ENCODE data around the gene PTPRK.
"Not testable (repeated sequence)": the region's sequence is repeated elsewhere in the genome, so short reads cannot be mapped to it uniquely, and the experiment has no call there.

Gene PTPRK

DNA sequence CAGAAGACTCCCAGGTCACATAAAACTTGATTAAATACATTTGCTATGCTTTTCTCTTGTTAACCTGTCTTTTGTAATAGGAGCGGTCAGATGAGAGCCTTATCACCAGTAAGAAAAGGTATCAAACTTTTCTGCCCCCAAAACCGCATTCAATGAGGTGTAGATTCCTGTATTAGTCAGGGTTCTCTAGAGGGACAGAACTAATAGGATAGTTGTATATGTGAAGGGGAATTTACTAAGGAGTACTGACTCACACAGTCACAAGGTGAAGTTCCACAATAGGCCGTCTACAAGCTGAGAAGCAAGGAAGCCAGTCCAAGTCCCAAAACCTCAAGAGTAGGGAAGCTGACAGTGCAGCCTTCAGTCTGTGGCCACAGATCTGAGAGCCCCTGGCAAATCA is 32.7 kb downstream of the PTPRK start:
- peak; percentile 19 for DNase-seq

DNA sequence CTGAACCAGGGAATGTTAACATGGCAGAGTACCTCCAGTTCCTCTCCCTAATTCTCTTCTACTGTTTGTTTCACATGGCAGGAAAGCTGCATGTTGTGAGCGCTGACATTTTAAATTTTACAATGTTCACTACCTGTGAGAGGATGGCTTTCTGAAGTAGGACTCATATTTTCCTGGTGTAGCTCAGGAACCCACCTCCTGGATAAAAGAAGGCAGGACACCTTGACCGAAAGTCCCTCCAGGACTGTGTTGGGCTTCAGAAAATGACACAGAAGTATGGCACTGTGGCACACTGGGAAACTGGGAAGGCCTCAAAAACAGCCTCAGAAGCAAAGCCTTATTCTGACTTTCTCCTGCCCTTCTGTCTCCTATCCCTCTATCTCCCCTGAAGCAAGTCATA is 33.3 kb downstream of the PTPRK start:
- no peak for DNase-seq

DNA sequence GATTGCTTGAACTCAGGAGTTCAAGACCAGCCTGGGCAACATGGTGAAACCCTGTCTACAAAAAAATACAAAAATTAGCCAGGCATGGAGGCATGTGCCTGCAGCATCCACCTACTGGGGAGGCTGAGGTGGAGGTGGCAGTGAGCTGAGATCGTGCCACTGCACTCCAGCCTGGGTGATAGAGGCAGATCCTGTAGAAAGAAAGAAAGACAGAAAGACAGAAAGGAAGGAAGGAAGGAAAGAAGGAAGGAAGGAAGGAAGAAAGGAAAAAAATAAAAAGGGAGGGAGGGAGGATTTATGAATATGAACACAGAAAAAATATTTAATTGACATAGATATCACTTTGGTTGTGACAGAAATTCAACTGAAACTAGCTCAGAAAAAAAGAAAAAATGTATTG is 33.8 kb downstream of the PTPRK start:
- not testable (repeated sequence) for DNase-seq

DNA sequence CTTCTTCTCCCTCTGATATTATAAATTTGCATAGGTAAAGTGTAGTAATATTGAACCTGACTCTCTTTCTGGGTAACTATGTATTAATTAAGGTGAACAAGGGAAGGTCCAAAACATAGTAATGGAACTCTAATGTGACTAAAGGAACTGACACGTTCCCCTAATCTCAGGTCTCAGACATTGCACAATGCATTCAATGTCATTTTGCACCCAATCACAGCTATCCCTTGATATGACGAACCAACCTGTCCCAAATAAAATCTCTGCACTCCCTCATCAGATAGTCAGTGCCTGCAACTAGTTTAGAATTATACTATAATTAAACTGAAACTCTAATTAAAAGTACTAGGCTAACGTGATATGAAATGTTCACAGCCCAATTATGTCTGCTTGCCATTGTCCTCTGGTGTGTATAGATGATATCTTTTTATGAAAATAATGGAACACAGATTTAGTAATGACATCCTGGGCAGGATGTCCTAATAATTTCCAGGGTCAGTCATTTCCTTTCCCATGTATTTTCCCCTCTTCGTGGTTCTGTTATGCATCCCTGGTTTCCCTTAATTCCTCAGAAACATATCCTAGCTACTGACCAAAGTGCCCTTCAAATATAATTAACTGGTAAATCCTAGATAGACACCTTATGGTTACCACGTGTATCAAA is 36.8 kb downstream of the PTPRK start:
- no peak for DNase-seq

DNA sequence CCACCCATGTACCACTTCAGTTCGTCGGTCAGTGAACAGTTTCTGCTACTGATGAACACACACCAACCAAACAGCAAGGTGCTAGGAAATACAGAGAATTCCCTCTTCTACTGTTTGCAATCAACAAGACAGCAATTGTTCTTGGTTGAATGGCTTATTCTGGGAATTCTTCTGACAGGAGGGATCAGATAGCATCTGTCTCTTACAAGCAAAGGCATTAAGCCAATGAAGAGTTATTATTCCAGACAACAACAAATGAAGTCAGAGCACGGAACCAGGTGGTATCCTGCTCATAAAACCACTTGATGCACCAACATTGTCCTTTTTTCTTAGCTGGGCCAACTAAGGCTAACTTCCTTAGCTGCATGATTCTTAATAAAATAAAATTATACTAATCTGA is 37.8 kb downstream of the PTPRK start:
- no peak for DNase-seq

DNA sequence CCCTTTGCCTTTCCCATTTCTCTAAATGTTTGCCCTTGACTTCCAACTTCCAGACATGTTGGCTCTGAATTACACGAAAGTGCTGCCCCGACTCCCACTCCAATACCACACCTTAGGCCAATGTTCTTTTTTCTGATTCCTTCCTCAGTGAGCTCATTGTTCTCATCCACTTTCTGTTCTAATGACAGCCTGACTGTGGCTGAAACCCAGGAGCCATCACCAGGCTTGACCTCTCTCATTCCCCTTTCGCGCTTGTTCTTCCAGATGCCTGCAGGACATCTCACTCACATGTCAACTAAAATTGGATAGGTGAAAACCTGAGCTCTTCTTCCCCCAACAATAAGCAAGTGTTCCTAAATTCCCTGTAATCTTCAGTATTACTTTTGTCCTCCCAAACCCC is 40.4 kb downstream of the PTPRK start:
- DNase-seq = no peak

DNA sequence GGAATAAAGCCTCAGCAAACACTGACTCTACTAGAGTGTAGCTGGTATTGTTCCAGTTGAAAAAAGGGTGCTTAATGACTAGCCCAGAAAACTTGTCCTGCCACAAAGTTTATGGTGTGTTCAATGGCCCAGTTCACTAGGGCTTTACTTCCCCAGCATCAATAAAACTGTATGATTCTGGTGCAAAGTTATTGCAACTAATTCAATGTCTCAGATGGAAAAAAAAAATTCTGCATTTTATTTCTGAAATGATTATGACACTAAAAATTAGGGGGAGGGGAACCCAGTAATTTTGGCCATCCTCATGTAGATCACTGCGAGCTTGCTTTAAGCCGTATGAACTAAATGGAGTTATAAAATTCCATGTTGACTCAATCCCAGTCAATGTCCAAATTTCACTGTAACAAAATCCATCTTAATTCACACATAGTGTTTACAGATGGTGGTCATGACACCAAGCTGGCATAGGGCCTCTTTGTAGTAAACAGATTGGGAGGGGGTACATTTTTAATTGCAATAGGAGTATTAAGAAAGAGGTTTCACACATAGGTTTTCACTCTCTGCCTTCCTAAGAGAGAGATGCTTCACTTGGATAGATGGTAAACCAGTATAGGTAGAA is 41.2 kb downstream of the PTPRK start:
- no peak for DNase-seq

DNA sequence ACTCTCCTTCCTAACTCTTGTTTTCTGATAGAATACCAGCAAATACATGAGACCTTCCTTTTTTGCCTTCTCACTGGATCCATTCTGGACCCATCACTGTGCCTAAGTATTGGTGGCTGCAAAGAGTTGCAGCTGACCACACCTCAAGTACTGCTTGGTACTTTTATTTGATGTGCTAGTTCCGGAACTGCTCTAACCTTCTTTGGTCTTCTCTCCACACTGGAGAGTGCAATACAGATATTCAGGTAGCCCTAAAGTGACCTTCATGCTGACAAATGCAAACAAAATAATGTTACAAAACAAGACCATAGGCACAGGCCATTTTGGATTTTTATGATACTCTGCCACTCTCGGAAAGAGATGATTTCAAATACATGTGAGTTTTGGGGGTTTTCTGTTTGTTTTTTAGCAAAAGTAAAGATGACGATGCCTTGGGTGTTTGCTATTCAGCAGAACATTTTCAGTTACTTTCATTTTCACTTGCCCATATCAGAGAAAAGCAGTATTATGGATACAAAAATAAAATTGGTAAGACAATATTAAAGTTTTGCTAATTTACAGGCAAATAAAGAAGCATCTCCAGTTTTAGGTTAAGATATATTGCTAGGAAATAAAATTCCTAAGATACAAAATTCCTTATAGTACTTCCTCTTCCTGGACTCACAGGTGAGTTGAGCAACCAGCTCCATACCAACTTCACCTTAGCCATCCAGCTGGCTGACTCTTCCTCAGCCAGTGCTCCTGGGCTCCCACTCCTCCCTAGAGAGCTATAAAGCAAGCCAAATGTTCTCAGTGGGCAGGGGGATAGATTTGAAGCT is 42.0 kb downstream of the PTPRK start:
- no peak for DNase-seq

DNA sequence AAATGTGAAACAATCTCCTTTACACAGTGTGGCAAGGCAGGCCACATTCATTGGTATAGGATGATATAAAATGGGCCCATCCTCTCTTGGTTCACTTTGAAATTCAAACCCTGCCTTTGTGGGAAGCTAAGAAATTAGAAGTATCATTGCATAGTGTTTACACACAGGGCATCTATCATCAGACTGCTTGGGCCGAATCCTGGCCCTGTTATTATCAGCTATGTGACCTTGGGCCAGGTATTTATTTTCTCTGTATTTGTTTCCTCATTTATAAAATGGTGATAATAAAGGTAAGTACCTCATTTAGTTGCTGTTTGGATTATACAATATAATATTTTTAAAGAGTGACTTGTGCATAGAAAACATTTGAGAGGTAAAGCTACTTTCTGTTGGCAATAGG is 45.5 kb downstream of the PTPRK start:
- no peak for DNase-seq

DNA sequence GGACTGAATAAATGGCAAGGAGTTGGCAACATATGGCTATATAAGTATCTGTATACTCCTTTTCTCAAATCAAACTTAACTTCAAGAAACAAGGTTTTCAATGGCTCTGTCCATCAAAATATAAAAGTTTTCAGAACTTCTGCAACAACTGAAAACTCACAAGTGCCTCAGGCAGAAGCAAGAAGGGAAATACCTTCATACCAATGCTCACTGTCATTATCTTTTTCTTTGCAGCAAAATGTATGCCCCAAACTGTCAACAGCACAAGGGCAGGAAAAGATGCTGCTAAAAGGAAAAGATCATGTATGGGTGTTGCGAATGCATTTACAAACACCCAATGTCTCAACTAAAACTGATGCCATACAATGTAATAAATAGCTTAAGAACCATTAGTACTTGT is 45.9 kb downstream of the PTPRK start:
- DNase-seq = no peak

DNA sequence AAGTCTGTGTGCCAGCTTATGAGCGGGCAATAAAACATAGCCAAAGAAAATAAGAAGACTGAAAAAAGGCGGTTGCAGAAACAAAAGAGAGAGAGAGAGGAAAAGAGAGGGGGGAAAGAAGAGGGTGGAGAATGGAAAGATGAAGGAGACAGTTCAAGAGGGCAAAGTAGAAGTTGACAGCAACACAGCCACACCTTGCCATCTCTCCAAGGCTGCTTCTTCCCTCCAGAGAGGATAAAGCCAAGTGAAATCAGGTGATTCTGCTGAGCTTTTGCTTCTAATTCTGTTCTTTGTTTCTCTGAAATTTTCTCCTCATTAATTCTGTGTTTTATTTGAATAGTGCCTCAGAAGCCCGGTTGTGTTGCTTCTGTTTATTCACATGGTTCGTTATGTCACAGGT is 48.5 kb downstream of the PTPRK start:
- DNase-seq = no peak

DNA sequence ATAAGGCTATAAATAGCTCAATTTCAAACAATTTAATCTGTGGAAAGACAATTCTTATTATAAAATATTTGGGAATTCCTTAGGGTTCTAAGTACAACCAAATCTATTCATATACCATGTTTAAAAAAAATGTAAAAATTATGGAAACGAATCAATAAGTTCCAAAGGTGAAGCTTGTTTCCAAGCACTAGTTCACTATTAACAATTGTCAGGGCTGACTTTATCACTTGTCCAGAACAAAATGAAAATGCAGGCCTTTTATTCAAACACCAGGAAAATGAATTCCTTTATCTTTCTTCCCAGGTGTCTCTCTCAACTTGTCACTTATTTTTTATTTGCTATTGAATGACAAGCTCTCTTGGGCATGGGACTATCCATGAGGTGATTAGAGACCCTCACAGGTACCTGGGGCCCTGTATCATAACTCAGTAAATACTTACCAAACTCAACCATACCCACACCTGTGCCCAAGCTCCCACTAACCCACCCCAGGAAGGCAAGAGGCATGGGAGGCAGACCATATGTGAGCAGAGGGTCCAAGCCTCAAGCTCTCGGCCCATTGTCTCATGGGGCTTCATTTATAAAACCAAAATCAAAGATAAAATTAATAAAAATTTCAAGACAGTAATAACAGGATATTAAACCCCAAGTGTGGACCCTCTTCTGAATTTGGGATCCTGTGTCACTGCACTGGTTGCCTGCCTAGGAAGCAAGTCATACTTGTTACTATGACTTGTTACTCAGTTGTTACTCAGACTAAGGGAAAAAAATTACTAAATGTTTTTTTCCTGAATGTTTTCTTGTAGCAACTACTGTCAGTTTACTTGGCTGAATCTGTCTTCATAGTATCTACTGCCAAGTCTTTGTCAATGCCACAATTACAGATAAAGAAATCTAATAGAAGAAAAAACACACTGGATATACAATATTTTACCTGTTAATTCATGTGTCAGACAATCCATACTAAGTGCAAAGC is 54.7 kb downstream of the PTPRK start:
- DNase-seq = no peak

DNA sequence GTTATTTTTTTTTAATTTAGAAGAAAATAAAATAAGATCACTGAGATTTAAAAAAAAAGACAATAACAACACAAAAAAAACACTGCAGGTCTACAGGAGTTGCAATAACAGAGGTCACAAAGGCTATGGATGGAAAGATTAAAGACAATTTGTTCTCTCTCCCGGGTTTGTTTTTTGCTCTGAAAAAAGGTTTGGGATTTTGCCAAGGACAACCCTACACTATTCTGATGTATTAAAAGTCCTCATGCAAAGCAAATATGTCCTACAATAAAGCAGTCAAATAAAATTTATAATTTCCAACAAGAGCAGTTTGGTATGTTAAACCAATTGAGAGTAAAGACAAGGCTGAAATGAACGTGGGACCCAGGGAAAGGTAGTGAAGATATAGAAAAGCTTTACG is 55.6 kb downstream of the PTPRK start:
- DNase-seq = no peak

DNA sequence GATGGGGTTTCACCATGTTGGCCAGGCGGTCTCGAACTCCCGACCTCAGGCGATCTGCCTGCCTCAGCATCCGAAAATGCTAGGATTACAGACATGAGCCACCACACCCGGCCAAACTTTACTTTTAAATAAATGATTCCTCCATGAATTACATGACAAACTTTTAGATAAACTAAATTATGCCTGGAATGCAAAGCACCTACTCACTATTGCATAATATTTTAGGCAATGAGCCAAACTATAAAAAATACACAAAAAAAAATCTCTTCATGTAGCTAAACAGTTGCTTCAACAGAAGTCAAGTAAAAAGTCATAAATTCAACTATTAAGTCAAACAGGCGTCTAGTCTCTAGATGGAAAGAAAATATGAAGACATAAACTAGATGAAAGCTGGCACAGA is 56.5 kb downstream of the PTPRK start:
- peak; percentile 24 for DNase-seq

DNA sequence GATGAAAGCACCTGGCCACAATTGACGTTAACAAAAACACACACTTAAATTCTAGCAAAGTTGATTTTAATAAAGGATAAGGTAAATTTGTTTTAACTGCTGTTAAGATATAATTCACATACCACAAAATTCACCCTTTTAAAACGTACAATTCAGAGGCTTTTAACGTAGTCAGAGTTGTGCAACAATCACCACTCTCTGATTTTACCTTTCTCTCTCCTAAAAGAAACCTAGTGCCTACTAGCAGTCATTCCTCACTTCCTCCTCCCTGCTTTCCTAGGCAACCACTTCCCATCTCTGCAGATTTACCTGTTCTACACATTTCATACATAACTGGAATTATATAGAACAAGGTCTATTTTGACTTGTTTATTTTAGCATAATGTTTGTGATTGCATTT is 58.9 kb downstream of the PTPRK start:
- DNase-seq = no peak

DNA sequence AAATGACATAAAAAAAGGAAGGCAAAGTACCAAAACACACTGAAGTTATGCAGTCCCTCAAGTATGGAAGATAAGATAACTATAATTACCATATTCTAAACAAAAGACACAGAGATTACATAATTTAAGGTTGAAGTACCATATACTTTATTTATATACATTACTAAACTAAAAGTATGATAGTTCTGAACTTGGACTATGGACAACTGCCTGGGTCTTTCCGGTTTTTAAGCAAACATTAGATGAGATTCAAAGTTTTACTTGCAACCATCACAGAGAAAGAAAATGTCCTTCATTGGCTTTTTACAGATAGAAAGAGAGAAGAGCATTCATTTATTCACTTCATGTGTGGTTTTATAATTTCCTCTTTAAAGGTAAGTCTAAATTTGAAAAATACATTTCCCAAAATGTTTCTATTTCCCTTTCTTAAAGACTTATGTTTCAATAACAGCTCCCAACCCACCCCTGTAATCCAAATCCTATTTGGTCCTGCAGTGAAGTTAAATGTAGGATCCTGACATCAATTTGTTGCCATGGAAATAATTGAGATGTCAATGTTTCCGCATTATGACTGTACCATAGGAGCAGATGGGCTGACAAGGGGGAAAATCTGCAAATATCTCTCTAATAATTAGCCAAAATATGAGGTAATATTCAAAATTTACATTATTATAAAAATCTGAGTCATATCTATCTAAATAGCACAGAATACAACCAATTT is 63.7 kb downstream of the PTPRK start:
- no peak for DNase-seq

DNA sequence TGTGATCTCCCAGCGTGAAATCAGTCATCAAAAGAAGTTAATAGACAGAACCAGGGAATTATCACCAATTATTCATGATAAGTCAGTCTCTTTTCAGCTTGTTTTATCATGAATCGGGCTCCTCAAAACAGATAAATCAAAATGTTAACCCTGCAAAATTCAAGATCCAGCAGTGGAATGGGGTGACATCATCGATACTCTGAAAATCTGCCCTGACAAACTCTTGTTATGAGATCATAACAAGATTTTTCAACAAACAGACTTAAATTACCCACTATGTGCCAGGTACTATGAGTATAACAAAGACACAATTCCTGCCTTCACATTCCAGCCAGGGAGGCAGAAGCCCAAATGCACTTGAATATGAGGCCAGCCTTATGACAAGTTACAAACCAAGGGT is 64.4 kb downstream of the PTPRK start:
- DNase-seq = no peak

DNA sequence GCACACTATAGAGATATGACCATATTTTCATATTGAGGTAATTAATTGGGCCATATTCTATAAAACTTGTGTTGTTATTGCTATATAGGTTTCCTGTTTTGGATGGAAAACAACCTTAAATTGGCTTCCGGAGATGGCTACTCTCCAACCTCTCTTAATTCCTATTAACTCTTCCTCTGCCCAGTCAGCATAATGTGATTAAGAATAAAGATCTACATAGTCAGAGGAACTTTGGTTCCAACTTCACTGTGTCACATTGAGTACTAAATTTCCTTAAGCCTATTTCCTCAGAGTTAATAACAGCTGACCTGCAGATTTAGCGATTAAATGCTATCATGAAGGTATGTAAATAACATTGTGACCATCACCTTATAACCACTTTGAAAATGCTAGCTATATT is 67.7 kb downstream of the PTPRK start:
- DNase-seq = no peak

DNA sequence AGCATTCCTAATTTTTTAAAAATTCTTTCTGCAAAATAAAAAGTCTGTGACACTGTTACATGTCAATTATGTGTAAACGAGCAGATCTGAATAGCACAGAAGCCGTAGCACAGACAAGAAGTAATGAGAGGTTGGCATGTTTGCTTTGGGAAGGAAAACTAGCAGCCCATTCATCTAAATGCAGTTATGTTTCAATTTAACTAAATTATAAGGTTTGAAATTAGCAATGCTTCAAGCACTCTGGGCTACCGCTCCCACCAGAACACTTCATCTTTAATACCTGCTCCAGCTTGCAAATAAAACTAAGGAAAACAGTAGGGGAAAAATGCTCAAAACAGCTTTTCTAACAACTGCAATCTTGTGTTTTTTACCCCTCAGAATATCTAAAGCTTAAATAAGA is 73.9 kb downstream of the PTPRK start:
- no peak for DNase-seq

DNA sequence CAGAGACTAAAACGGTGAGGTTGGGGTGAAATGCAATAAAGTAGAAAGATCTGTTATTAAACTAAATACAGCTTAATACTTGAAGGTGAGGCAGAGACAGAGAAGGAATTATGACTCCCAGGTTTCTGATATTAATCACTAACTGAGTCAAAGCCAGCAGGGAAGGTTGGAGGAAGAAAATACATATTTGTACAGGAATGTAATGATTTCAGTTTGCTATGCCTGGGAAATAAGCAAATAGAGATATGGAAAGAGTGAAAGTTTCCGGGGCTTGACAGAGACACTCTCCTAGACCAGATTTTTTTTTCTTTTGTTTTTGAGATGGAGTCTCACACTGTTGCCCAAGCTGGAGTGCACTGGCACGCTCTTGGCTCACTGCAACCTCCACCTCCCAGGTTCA is 76.8 kb downstream of the PTPRK start:
- no peak for DNase-seq

DNA sequence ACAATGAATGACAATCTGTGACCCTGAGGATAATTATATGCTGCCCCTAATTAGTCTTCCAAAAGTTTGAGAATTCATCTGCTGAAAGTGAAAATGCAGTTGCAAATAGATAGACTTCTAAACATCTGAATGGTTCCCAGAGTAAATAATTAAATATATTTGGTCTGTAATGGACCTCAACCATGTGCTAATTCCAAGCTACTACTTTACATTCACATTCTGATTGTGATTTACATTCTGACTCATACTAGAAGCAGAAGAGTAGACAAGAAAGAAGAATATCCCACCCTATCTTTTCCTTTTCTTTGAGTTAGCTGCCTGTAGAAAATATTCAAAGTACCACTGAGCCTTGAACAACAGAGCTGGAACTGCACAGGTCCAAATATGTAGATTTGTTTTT is 80.8 kb downstream of the PTPRK start:
- no peak for DNase-seq

DNA sequence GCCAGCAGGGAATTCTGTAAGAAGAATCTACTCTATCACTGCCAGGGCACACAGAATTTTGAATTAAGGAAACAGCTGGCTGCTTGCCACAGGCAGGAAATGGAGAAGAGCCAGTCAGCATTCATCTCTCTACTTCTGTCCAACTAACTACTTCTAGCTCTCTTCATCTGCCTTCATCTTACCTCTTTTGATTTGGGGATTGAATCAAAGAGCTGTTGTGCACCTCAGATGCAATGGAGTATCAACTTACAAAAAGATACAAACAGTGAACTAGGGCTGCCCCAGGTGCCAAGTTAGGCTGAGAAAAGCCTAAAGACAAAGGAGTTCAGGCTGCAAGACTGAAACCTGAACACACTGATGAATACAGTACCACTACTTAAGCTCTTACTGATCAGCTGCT is 82.0 kb downstream of the PTPRK start:
- DNase-seq = no peak
